Stimulated activated CD4-positive, alpha-beta T cell treated with anti-CD3 and anti-CD28 coated beads, Interleukin-4, amount 100 ng/mL, for 48 hours (primary cell): Measurements from ENCODE around the gene NFIX.
A peak's percentile ranks its signal among the peaks of the same experiment; 100 is the strongest.

ENCODE experiments used
- DNase-seq, 2 donors: peaks; one replicate each; pipeline ENCODE4 v3.0.0-alpha.2; 2020; ENCODE audit warnings: low read depth in 2 of 2

NFIX gene

DNA sequence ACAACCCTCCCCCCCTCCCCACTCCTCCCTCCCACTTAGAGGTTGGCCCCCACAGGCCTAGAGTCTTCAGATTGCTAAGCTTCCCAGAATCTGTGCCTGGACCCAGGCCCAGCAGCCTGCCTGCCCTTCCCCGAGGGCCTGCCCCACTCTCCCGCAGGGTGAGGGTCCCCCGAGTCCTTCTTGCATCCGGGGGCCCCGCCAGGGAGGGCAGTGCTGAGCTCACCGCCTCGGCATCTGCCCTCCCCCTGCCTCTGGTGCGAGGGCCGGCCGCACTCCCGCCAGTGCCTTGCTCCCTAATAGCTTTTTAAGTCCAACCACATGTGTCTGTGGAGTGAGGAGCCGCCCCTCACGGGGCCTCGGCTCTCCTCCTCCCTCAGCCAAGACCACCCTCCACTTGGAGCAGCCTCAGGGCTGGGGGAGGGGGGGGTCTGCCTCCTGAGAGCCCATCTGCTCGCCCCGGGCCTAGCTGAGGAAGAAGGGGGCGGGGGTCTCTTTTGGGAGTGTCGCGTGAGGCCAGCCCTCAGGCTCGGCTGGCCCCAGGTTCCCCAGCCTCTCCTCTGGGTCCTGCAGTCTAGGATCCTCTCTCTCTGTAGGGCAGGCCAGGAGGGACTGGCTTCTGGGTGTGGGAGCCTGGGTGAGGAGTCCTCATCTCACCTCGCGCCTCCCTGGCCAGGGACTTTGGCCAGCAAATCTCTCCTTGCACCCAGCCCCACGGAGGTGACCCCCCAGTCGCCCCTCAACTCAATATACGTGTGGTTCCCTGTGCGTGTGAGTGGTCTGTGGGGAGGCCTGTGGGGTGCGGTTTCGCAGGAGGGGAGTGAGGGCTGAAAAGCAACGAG, 60.2 kb downstream of the NFIX start:
- no peak for DNase-seq

DNA sequence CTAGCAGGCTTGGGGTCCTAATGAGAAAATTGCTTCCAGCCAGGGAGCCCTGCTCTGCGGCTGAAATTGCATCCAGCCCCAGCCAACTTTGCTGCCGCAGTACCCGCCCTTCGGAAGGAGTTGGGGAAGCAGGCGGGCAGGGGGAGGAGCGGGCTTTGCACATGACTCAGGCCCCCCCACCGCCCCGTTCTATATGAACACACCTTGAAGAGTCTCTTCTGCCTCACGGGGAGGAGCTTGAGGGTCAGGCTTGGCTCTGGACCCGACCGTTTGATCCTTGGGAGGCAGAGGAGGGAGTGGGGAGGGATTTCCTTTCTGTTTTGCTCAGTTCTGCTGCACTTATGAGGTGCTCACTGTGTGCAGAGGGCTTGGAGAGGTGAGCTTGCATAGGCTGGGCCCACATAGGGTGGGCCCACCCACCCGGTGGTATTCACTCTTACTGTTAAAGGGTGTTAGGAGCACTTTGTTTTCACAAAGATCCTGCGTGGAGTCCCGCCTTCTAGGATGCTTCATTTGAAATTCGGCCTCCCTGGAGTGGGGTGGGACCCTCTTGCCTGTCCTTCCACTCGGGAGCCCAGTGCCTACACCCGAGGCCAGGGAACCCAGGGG, 60.9 kb downstream of the NFIX start:
- DNase-seq = no peak

DNA sequence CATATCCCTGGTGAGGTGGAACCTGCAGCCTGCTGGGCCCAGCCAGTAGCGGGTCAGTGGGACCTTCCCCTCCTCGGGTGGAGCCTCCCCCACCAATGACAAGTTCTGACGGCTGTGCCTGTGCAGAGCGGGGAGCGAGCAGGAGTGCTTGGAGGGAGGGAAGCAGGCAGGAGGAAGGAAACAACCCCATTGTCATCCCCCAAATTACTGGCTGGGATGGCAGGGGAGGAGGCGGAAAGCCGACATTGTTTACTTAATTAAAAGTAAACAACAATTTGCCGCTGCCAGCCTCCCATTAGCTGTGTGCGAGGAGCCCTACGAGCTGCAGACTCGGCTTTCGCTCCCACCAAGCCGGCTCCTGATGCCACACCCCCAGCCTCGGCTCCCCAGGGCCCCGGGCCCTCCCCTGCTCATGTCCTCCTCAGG, 61.9 kb downstream of the NFIX start:
- no peak for DNase-seq

DNA sequence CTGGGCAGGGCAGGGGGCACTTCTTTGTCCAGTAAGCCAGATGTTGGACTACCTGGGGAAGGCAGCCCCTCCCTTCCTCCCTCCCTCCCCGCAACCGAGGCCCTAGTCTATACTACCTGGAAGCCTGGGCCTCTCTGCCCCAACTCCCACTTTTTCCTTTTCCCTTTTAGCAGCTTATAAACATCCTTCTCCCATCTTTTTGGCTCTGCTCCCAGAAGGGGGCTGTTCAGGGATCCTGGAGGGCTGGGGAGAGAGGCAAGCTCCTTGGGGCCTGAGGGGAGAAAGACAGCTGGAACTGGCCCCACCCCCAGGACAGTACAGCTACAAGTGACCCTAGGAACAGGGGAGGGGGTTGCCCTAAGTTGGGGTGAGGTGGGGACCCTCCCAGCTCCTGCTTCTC, 62.5 kb downstream of the NFIX start:
- DNase-seq = no peak

DNA sequence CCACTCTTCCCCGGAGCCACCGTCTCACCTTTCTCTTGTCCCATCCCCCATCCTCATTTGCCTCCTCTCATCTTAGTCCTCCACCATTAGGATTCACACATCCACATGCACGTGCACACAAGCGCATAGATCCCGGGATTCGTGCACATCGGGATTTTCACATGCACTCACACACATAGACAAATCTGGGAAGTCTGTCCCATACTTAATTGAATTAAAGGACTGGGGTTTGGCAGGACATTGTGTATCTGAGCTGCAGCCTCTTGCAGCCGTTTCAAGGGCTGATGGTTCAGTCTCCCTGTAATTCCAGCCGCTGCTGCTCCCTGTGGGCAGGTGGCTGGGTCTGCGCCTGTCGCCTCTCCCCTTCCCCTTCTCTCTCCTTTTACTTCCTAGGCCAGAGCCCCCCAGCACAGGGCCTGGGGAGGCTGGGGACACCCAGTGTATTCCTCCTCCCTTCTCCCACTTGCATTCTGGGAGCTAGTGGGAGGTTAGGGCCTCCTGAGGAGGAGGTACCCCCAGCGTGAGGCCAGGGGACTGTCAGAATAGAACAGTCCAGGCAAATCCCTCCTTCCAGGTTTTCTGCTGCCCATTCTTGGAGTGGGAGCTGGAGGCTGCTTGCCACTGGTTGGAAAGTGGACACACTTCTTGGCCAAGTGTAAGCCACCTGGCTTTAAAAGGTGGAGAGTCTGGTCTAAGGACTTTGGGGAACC, 63.8 kb downstream of the NFIX start:
- no peak for DNase-seq

DNA sequence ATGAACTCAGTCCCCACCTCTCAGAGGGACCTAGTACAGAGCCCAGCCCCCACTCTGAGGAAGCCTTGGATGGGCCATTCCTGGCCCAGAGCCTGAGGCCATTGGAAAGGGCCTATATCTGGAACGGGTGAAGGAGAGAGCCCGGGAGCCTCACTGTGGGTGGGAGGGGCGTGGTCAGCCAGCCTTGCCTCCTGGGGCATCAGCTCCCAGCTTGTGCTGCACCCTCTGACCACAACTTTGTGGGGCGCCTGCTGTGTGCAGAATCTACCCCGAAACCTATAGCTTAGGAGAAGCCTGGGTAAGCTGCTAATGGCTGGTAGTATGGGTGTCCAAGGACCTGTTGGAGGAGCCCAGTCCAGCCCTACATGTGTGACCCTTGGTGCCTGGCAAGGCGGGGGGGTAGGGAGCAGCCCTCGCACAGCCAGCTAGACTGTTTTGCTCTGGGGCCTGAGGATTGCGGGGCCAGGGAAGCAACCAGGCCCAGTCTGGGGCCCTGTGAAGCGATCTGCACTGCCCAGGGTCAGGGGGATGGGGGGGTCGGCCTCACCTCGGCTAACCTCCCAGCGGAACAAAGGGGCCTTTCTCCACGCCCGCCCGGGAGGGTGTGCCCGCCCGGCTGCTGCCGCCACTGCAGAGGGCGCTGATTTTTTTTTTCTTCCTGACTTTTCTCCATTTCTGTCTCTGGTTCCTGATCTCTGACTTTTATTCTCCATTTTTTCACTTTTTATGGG, 65.1 kb downstream of the NFIX start:
- no peak for DNase-seq

DNA sequence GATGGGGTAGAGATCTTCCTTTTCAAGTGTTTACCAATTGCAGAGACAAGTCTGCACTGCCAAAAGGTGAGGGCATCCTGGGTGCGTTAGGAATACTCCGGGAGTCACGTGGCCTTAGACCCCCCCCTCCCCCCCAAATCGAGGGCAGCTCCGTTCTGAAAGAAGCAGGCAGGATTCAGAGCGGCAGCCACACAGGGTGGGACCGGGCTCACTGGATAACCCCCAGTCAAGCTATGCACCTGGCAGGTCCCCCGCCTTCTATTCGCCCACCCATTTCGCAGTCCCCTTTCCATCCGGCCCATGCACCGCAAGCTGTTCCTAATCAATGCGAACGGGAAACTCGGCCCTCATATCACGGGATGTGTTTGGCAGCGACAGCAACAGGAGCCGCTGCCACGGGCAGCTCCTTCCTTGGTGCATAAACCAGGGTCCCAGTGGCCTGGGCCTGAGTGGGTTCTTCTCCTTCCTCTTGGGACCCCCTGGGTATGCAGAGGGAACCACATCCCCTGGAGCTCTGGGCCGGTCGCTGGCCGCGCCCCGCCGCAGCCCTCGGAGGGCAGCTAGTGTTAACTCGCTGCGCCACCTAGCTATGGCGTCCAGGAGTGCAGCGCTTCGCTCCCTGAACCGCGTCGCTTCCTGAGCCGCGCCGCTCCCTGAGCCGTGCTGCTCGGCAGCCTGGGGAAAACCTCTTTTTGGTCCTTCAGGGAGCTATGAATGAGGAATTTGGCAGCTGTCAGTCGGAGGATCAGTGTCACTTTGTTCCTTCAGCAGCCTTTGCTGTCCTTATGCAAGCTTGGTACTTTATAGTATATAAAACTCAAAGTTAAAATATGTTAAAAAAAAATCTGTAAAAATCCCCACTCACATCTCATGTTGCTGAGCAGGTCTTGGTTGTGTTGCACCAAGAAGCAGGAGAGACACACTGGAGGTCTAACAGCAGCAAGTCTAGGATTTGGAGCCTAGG, 66.0 kb downstream of the NFIX start:
- peak; percentile 73 to 75 for DNase-seq

DNA sequence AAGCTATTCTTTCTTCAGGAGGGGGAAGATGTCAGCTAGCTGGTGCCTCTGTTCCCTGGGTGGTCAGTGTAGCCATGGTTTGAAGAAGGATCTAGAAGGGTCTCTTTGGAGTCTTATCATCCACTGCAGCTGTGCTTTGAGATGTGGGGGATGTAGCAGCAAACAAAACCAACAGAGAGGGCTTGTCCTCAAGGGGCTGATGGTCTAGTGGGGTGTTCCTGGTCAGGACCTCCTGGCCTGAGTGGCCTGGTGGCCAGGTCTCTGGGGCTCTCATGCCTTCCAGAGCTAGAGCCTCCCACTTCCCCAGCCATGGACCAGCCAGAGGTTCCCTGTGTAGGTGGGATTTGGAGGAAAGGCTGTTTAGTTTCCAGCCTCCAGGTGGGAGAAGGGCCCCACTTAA, 67.0 kb downstream of the NFIX start:
- no peak for DNase-seq

DNA sequence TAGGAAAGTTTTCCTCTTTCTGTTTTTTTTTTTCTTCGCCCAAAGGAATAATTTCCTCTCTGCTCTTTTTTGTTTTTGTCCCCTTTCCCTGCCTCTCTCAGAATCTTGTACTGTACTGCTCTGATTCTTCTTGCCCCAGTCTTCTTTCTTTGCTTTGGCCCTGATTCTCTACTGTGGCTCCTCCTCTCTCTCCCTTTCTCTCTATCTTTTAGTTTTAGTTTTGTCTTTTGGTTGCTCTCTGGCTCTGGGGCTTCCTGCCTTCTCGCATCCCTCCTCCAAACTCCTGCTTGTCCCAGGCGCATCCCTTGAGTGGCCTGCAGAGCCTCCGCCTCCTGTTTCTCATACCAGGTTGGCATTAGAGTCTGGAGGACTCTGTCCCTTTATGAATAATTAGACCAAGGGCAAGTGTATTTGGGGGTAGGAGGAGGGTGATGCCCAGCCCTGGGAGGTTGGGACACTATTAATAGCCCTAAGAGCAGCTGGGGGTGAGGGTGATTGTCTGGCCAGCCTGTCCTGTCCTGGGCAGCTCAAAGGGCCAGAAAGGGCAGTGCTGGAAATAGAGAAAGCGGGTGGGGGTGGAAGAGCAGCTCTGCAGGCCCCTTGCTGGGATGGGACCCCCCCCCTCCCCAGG, 68.3 kb downstream of the NFIX start:
- DNase-seq = no peak

DNA sequence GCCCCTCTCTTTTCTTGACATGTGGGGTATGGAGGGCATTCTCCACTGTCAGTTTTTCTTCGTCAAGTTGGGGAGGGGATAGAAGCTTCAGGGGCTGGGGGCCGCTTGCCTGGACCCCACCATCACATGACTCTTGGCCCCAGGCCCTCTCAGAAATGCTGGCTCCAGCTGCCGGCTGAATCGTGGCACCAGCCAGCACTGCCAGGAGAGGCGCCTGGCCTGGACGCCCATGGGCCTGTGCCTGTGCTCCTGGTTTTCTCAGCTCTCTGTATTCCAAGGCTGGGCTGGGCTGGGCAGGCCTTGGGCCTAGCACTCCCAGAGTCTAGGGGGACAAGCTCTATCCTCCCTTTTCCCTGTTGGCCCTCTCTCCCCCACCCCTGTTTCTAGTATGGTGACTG, 68.8 kb downstream of the NFIX start:
- no peak for DNase-seq

DNA sequence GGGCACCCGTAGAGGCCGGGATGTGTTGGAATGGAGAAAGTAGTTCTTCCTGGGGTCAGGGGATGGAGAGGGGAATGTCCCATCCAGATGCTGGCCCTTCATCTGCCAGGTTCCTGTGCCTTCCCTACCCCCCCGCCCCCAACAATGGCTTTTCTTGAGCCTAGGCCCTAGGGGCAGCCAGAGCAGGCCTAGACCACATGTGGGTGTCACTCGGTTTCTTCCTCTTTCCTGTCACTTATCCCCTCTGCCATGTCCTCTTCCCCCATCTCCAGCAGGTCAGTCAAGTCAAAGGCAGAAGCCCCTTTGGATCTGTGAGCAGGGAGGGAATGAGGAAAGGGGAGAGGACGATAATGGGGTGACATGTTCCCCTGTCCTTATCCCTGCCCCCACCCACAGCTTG, 71.0 kb downstream of the NFIX start:
- DNase-seq = no peak

DNA sequence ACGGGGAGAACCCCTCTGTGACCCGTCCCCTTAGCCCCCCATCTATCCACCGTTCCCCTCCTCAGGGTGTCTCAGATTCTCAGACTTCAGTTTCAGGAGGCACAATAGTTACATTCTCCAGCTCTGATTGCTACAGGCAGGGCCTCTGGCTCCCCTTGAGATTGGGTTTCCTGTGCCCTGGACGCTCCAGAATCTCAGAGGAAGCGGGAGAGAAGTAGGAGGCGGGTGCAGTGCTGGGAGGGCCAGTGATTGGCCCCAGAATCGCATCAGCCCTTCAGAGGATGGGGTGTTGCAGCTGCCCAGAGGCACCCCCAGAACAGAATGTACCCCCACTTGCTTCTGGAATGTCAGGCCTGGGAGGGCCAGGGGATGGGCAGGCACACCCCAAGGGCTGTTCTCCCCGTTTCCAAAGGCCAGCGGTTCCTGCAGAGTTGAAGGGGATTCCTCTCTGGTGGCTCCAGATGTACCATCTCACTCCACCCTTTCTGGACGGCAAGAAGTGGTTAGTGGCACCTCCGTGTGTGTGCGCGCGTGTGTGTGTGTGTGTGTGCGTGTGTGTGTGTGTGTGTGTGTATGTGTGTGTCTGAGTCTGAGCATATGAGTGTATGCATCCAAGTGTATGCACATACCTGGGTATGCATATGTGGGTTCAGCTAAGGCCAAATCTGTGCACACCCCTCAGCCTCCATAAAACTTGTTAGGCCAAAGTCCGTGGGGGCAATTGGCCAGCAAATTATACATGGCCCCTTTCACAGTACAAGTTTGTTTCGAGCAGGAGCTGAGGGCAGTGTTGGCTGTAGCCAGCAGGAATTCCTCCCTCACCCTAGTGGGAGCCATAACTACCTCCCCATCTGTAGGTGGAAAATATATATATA, 71.9 kb downstream of the NFIX start:
- DNase-seq = no peak

DNA sequence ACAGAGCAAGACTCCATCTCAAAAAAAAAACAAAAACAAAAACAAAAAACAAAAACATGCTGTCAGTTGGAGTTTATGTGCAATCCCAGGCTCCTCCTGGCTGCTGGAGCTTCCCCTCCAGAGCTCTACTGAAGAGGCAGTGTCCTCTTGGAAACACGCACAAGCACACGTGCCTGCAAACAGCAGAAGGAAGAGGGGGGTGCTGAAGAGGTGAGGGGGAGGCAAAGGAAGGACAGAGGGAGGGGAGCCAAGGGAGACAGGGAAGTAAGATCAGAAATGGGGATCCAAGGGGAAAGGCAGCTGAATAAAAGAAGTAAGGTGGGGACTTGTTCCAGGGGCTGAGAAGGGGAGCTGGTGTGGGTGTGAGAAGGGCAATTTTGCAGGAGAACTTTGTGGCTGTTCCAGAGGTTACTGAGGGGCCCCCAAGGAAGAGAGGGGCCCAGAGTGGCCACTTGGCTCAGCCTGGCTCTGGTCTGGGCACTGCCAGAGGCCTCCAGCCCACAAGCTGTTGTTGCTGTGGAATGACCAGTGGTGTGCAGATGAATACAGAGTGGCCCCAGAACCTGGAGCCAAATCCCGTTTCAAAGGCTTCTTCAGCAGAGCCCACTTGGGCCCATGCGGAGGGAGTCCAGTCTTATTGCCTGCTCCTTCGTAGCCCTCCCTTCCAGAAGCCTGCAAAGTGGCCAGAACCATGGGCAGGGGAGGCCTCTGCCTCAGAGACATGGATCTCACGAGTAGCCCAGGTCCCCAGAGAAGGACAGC, 73.0 kb downstream of the NFIX start:
- no peak for DNase-seq

DNA sequence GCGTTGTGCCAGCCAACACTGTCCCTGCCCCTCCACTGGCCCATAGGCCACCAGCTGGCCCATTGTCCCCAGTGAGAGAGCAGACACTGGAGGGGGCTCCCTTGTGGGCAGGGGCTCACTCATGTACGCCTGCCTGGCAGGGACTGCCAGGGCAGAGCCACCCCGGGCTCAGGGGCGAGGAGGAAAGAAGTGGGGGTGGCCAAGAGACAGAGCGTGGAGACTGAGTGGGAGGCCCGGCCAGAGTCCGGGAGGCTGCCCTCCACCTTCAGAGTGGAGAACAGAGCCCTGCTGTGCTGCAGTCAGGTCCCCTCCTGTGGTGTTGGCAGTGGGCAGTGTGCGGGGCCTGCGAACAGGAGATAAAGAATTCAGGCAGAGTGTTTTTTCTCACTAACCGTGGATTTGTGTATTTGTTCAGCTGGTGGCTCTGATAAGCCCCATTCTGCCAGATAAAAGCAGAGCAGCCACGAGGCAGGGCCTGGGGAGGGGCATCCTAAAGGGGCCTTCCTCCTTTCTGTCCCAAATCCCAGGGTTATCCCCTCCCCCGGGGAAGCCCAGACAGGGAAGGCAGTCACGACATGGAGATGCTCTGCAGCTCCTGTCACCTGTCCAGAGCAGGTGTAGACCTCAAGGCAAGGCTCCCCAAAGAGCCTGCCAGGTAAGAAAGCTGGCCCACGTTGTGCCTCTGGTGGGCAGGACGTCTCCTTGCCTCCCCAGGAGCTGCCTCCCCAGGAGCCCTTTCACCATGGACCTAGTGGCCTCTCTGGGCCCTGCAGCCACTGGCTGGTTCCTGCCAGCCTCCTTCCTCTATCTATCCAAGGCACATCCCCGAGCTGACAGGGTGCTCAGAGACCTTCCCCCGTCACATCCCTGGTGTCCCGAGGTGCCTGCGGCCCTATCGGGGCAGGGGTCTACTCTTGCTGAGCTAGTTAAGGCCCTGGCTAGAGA, 74.4 kb downstream of the NFIX start:
- no peak for DNase-seq

DNA sequence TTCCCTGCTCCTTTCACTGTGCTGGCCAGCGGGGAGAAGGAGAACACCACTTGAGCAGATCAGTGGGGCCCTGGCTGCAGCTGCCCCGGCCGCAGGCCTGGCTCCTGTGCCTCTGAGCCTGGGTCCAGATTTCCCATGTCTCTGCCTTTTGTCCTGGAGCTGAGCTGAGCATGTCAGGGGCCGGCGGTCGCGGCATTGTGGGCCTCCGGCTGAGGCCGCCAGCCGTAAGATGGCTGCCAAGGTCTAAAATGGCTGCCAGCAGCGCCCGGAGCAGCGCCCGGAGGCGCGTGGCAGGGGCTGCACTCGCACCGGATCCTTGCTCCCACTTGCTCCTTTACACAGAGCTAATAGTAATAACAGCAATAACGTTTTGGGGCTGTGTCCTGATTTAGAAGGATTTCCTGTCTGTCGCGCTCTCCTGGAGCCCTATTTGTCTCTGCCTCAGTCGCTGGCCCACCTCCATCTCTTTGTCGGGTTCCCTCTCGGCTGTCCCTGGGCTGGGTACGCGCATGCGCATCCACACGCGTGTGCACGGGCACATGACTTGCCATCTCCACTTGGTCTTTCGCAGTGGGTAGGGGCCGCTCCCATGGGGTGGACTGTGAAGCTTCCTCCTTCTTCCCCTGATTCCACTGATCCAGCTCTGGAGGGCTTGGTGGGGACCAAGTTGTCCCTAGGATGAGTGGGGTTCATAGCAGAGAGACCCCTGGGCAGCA, 75.3 kb downstream of the NFIX start:
- DNase-seq = no peak

DNA sequence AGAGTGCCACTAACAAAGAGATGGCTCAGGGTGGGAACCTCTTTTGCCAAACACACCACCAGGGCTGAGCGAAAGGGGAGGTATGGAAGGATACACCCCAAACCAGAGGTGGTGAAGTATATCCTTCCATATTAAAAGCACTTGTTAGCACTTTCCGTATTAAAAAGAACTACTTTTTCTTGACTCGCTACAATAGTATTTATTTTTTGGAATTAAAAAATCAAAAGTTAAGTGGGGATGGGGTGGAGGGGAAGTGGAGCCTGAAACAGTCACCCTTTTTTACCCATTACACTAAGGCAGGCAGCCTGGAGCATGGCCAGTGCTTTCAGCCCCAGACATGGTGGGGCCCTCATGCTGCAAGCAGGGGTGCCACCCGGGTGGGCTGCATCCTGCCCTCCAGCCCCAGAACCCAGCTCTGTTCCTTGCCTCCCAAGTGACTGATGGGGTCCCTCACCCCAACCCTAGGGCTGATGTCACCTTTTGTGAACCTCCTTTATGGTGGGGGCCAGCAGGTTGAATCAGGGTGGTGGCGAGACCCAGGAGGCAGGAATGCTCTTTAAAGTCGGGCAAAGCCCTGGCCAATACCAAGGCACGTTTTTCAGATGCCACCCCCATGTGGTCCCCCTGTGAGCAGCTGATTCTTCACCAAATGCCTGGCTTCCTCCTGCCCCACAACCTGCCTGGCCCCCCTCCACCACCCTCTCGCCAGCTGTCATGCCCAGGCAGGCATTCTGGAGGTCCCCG, 76.3 kb downstream of the NFIX start:
- no peak for DNase-seq
